Measurements from ENCODE around the gene TMTC1. TPM values are rescaled to one million over a fixed set of nuclear protein-coding genes. Genes with fewer than 3 reads are reported as not detected.

Gene TMTC1
- total RNA-seq, 4 donors from 2014 or later: 20.5 to 80.6 (median 67.1) TPM

DNA sequence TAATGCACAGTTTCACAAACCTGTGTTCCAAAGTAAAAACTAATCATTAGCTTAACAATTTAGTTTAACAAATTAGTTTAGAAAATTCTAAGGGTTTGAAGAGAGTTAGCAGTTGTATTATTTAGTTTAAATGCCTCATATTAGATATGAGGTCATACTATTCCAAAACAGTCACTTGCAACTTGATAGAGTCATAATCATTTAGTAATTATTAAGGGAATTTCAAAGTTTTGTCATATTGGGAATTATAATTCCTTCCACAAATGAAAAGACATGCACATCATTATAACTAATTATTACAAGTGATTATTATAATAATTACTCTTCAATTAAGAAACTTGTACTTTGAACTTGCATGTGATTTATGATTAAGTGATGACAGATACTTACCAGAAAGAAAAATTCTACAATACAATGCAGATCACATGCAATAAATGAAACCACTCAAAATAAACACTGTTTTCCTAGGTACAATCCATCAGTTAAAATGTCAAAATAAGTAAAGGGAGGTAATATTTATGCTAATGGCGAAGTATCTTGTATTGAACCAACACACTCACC lies 66.1 kb downstream of the TMTC1 start:
- no peak for TF ChIP-seq POLR2A (IDR thresholded peaks at IDR 0.05)
- intact Hi-C loops (cut with DNase I; ENCODE audit: low total_unique reads): no loop called here
- Histone ChIP-seq H3K27ac (no peak overlapping the region), H3K27me3 (no peaks in the 10 kb centered on the region), H3K4me1 (no peaks in the 10 kb centered on the region), H3K9me3 (no peaks in the 10 kb centered on the region), H3K4me3 (no peak overlapping the region), H3K36me3 (no peaks in the 10 kb centered on the region)
- no peak for DNase-seq

DNA sequence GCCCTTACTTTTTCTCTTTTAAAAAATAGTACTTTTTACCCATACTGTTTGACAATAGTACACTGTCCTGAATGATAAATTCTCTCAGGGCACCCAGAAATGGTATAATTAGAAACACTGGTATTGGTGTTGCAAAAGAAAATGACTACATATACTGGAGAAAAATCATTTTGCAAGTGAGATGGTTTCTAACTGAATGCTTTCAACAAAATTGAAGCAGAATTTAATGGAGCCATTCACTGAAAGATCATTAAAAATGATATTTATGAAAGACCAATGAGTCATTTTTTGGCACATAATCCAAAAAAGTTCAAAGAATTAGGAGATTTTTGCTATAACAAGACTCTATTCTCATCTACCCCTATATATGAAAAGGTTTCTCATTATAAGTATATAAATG lies 68.8 kb downstream of the TMTC1 start:
- Histone ChIP-seq H3K27me3 (no peaks in the 10 kb centered on the region), H3K4me3 (no peak overlapping the region), H3K4me1 (no peaks in the 10 kb centered on the region), H3K27ac (no peak overlapping the region), H3K9me3 (no peaks in the 10 kb centered on the region), H3K36me3 (no peaks in the 10 kb centered on the region)
- intact Hi-C loops (cut with DNase I; ENCODE audit: low total_unique reads): no loop called here
- no peak for TF ChIP-seq POLR2A (IDR thresholded peaks at IDR 0.05)
- TF ChIP-seq, protein P1, sequence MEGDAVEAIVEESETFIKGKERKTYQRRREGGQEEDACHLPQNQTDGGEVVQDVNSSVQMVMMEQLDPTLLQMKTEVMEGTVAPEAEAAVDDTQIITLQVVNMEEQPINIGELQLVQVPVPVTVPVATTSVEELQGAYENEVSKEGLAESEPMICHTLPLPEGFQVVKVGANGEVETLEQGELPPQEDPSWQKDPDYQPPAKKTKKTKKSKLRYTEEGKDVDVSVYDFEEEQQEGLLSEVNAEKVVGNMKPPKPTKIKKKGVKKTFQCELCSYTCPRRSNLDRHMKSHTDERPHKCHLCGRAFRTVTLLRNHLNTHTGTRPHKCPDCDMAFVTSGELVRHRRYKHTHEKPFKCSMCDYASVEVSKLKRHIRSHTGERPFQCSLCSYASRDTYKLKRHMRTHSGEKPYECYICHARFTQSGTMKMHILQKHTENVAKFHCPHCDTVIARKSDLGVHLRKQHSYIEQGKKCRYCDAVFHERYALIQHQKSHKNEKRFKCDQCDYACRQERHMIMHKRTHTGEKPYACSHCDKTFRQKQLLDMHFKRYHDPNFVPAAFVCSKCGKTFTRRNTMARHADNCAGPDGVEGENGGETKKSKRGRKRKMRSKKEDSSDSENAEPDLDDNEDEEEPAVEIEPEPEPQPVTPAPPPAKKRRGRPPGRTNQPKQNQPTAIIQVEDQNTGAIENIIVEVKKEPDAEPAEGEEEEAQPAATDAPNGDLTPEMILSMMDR (IDR thresholded peaks at IDR 0.05): no peak
- no peak for DNase-seq

DNA sequence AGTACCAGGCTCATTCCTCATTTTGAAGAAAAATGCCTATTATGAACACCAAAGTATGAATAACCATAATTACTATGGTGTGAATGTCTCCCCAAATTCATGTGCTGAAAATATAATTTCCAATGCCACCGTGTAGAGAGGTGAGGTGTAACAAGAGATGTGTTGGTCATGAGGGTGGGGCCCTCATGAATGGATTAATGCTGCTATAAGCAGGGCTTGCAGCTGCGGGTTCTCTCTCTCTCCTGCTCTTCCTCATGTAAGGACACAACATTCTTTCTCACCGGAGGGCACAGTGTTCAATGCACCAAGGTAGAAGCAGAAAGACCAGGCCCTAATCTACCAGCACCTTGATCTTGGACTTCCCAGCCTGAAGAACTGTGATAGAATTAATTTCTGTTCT lies 70.0 kb downstream of the TMTC1 start:
- Histone ChIP-seq H3K4me1 (no peaks in the 10 kb centered on the region), H3K27me3 (no peaks in the 10 kb centered on the region), H3K27ac (no peak overlapping the region), H3K36me3 (no peaks in the 10 kb centered on the region), H3K9me3 (no peaks in the 10 kb centered on the region), H3K4me3 (no peak overlapping the region)
- no peak for DNase-seq
- TF ChIP-seq, protein P1 (IDR thresholded peaks at IDR 0.05): no peak
- TF ChIP-seq POLR2A (IDR thresholded peaks at IDR 0.05): no peak
- intact Hi-C loops (cut with DNase I; ENCODE audit: low total_unique reads): no loop called here

DNA sequence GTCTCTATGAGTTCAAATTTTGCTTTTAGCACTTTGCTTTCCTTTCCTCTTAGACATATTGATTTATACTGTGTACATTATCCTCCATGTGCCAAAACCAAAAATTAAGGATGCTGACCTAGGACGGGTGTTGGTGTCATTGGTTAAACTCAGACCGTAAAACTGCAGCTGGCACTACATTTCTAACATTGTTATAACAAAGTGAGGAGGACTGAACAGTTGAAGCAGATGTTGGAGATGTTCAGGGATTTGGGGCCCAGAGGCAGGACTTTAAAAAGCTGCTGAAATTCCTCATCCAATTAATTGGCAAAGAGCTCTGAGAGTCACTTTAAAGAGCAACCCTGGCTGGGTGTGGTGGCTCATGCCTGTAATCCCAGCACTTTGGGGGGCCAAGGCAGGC lies 72.4 kb downstream of the TMTC1 start:
- DNase-seq: no peak
- no peaks in the 10 kb centered on the region for H3K27me3 ChIP-seq
- intact Hi-C loops (cut with DNase I; ENCODE audit: low total_unique reads): no loop called here
- no peak overlapping the region for H3K4me3 ChIP-seq
- H3K27ac ChIP-seq: no peak overlapping the region
- H3K36me3 ChIP-seq: no peaks in the 10 kb centered on the region
- no peaks in the 10 kb centered on the region for H3K9me3 ChIP-seq
- no peaks in the 10 kb centered on the region for H3K4me1 ChIP-seq
- no peak for TF ChIP-seq POLR2A (IDR thresholded peaks at IDR 0.05)
- TF ChIP-seq, protein P1 (IDR thresholded peaks at IDR 0.05): no peak

DNA sequence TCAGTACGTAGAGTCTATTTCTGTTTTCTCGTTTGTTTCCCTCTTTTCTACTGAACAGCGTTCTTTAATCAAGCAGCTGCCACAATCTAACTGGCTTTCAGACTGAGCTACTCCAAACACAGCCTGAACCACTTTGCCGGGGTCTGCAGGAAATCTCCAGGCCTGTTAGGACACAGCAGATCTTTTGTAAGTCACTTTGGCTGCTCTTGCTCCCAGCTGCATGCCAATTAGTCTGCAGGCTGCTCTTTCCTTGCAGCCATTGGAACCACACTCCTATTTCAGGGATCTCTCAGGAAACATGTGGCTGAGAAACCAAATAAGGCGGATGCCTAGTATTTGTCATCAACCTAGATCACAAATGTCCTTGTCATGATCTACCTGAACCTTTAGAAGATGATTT lies 73.6 kb downstream of the TMTC1 start:
- no peaks in the 10 kb centered on the region for H3K9me3 ChIP-seq
- DNase-seq: no peak
- TF ChIP-seq POLR2A (IDR thresholded peaks at IDR 0.05): no peak
- TF ChIP-seq, protein P1 (IDR thresholded peaks at IDR 0.05): no peak
- H3K4me3 ChIP-seq: no peak overlapping the region
- no peaks in the 10 kb centered on the region for H3K36me3 ChIP-seq
- H3K4me1 ChIP-seq: no peaks in the 10 kb centered on the region
- intact Hi-C loops (cut with DNase I; ENCODE audit: low total_unique reads): no loop called here
- H3K27ac ChIP-seq: no peak overlapping the region
- no peaks in the 10 kb centered on the region for H3K27me3 ChIP-seq

DNA sequence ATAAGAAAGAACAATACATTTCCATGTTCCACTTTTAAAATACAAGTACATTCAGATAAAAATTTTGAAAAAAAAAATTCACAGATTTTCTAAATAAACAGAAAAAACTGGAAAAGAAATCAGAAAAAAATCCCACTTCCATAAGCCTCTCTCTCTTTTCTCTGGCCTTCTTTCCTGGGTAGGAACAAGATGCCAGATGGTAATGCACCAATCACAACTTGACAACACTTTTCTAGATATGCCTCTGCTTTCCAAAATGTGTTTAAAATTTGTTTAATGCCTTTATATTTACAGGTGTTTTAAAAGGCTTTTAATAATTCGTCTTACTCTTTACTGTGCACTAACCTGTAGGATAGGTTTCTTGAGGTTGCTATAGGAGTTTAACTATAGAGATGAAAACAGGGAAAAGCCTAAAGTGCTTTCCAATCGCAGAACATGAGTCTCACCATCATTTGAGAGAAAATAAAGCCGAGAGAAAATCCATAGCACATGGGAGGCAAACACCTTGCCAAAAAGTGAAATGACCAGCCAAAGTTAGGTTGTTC lies 74.2 kb downstream of the TMTC1 start:
- no peaks in the 10 kb centered on the region for H3K27me3 ChIP-seq
- H3K4me3 ChIP-seq: no peak overlapping the region
- no peaks in the 10 kb centered on the region for H3K4me1 ChIP-seq
- DNase-seq: no peak
- no peaks in the 10 kb centered on the region for H3K36me3 ChIP-seq
- H3K27ac ChIP-seq: no peak overlapping the region
- no peaks in the 10 kb centered on the region for H3K9me3 ChIP-seq
- TF ChIP-seq POLR2A (IDR thresholded peaks at IDR 0.05): no peak
- TF ChIP-seq, protein P1 (IDR thresholded peaks at IDR 0.05): no peak
- intact Hi-C loops (cut with DNase I; ENCODE audit: low total_unique reads): no loop called here

Measured in uterus (tissue), 4 donors.